Pancreas (tissue), 10 donors: ENCODE measurements around the gene ROBO1. TPM values are rescaled to one million over a fixed set of nuclear protein-coding genes. Genes with fewer than 3 reads are reported as not detected.

ENCODE experiments used
- ATAC-seq, 4 donors: fragments of 200-7000 bp; cut with Tn5 transposase; one replicate each; pipeline versions ENCODE4 v1.8.0 to v1.9.1; 2020; ENCODE audit warnings: mild to moderate bottlenecking in 4 of 4, moderate library complexity in 4 of 4
- DNase-seq, 6 donors: peaks; one replicate each; pipeline ENCODE4 v3.0.0-alpha.2; 2020
- FAIRE-seq: peaks from 2 replicates; lab custom pipeline; 2012; peaks lifted over from hg19 to GRCh38; lab: Jason Lieb, UNC
- H3K27ac ChIP-seq, 4 donors: fragments of 200-600 bp; sonication (generic); 1 replicate in 3 of 4; 2 replicates in 1 of 4; pipeline versions ENCODE4 v1.5.0 to v1.8.0; 2020
- H3K27me3 ChIP-seq, 4 donors: fragments of 200-600 bp; one replicate each; pipeline ENCODE4 v1.8.0; 2021
- H3K36me3 ChIP-seq, 3 donors: fragments of 200-600 bp; sonication (generic) in 1 of 3; one replicate each; pipeline versions ENCODE4 v1.5.0 to v1.8.0; 2020 to 2021
- H3K4me1 ChIP-seq, 3 donors: fragments of 200-600 bp; one replicate each; pipeline ENCODE4 v1.8.0; 2021
- H3K4me3 ChIP-seq, 4 donors: fragments of 200-600 bp; sonication (generic) in 2 of 4; one replicate each; pipeline versions ENCODE4 v1.5.0 to v1.8.0; 2020 to 2021
- H3K9me3 ChIP-seq, 4 donors: fragments of 200-600 bp; one replicate each; pipeline ENCODE4 v1.8.0; 2021
- WGBS, 2 donors: extraction: QIAGEN DNeasy Blood & Tissue Kit; methylation state at CpG; one replicate each; pipeline ENCODE4 v1.1.7; 2013; 5-methylcytosine and 5-hydroxymethylcytosine counted together
- intact Hi-C, 3 donors: fragments of 100-400 bp; cut with DNase I; formaldehyde crosslinking; loops; one replicate each; pipeline versions ENCODE4 v1.11.1 to v1.14.2; 2022
- polyA plus RNA-seq, 2 donors: library from polyadenylated mRNA; stranded (reverse); fragments of 200-250 nt; gene quantifications; one replicate each; pipeline ENCODE4 v1.2.3, GENCODE V29; 2013
- total RNA-seq, 6 donors: library from RNA; stranded (reverse); fragmentation: NEBNext Ultra II Directional in 4 of 6; extraction: Animal tissue kit (Norgen Biotek cat#: 25700) in 4 of 6; gene quantifications; one replicate each; pipeline versions ENCODE4 v1.2.1 to v1.2.4, GENCODE V29; 2021 to 2023
- TF ChIP-seq, protein P1 (sequence below), 4 donors: fragments of 200-600 bp; sonication (generic) in 3 of 4; IDR thresholded peaks; one replicate each; pipeline versions ENCODE4 v1.5.0 to v1.8.0; 2021; ENCODE audit warnings: antibody characterized with exemption in 4 of 4
- donor health status: healthy with polysubstance abuse.
- donor health status: DM: no; HTN: no; CAD: no; lungs with moderate emphysema.
- donor health status: DM: no; HTN: no; CAD: no.
- donor health status: control.
- donor health status: control.
- donor health status: Bipolar disorder and iron deficiency.
- donor health status: DM: yes; HTN: yes; CAD: no.
- donor health status: DM: no; HTN: no; CAD: no.
- donor health status: DM: no; HTN: no; CAD: no.
- donor health status: DM: yes; HTN: yes; CAD: no.

The ROBO1 gene
- total and polyA plus RNA-seq, 8 donors: 0.51 to 8.5 (median 2.8) TPM

GRCh38 chr3:79215286-79215685 lies 552.5 kb downstream of the ROBO1 start:
- TF ChIP-seq, protein P1, sequence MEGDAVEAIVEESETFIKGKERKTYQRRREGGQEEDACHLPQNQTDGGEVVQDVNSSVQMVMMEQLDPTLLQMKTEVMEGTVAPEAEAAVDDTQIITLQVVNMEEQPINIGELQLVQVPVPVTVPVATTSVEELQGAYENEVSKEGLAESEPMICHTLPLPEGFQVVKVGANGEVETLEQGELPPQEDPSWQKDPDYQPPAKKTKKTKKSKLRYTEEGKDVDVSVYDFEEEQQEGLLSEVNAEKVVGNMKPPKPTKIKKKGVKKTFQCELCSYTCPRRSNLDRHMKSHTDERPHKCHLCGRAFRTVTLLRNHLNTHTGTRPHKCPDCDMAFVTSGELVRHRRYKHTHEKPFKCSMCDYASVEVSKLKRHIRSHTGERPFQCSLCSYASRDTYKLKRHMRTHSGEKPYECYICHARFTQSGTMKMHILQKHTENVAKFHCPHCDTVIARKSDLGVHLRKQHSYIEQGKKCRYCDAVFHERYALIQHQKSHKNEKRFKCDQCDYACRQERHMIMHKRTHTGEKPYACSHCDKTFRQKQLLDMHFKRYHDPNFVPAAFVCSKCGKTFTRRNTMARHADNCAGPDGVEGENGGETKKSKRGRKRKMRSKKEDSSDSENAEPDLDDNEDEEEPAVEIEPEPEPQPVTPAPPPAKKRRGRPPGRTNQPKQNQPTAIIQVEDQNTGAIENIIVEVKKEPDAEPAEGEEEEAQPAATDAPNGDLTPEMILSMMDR (IDR thresholded peaks at IDR 0.05): no peak
- intact Hi-C loops: no loop called here
- DNase-seq: no peak

DNA sequence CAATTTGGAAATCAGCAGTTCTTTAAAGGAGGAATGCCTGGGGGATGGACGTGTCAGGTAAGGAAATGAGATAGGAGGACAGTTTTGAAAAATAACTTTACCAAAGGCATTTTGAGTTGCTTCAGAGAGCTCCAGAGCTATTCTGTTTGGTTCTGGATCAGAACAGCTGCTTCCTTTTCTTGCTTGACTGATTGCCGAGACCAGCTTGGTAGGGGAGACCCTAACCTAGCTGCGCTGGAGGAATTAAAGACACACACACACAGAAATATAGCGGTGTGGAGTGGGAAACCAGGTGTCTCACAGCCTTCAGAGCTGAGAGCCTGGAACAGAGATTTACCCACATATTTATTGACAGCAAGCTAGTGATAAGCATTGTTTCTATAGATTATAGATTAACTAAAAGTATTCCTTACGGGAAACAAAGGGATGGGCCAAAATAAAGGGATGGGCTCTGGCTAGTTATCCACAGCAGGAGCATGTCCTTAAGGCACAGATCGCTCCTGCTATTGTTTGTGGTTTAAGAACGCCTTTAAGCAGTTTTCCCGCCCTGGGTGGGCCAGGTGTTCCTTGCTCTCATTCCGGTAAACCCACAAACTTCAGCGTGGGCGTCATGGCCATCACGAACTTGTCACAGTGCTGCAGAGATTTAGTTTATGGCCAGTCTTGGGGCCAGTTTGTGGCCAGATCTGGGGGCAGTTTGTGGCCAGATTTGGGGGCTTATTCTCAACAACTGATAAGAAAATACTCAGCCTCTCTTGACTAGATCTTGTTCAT lies 556.0 kb downstream of the ROBO1 start:
- ATAC-seq: no peak
- intact Hi-C loops: no loop called here
- no peaks in the 10 kb centered on the region for H3K9me3 ChIP-seq
- FAIRE-seq: no peak
- H3K27me3 ChIP-seq: no peaks in the 10 kb centered on the region
- H3K4me3 ChIP-seq: no peak overlapping the region
- no peak overlapping the region for H3K27ac ChIP-seq
- H3K36me3 ChIP-seq: no peaks in the 10 kb centered on the region
- no peaks in the 10 kb centered on the region for H3K4me1 ChIP-seq
- TF ChIP-seq, protein P1 (IDR thresholded peaks at IDR 0.05): no peak
- DNase-seq: peak in 1 of 6 donors; percentile 8
- 49 to 58% methylated on average over 12 of the region's 12 CpGs for WGBS, 2 donors

More at GRCh38 chr3:79215286-79215685, 552.5 kb downstream of the ROBO1 start:
- Histone ChIP-seq H3K27me3 (no peaks in the 10 kb centered on the region), H3K9me3 (no peaks in the 10 kb centered on the region), H3K36me3 (no peaks in the 10 kb centered on the region), H3K4me3 (no peak overlapping the region), H3K27ac (no peak overlapping the region), H3K4me1 (no peaks in the 10 kb centered on the region)
- no peak for ATAC-seq
- no peak for FAIRE-seq
- WGBS, 2 donors: 27 to 30% methylated on average over 4 of the region's 4 CpGs

- DNase-seq: no peak
- WGBS, 2 donors: 71 to 83% methylated on average over 3 of the region's 3 CpGs
- intact Hi-C loops: no loop called here
- TF ChIP-seq, protein P1 (IDR thresholded peaks at IDR 0.05): no peak
- Histone ChIP-seq H3K27ac (no peak overlapping the region), H3K9me3 (no peaks in the 10 kb centered on the region), H3K4me1 (no peaks in the 10 kb centered on the region), H3K4me3 (no peak overlapping the region), H3K27me3 (no peaks in the 10 kb centered on the region), H3K36me3 (no peaks in the 10 kb centered on the region)
- no peak for ATAC-seq
- FAIRE-seq: no peak
Observed at GRCh38 chr3:79204351-79204750, 563.4 kb downstream of the ROBO1 start.

DNA sequence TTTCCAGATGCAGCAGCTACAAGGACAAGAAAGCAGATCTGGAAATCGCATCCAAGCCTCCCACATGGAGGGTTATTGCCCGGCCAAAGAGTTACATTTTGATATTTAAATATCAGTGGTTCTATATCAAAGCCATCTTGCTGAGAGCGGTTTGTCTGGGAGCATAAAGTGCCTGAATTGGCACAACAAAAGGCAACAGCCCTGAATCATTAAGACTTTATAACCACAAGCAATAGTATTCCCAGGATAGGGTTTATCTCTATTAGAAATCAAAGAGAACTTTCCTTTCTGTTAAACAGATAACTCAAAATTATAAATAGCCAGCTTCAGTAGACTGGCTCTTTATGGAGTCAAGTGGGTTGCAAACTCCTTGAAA lies 564.7 kb downstream of the ROBO1 start:
- no peak overlapping the region for H3K27ac ChIP-seq
- H3K27me3 ChIP-seq: no peaks in the 10 kb centered on the region
- H3K36me3 ChIP-seq: no peaks in the 10 kb centered on the region
- no peak for ATAC-seq
- TF ChIP-seq, protein P1 (IDR thresholded peaks at IDR 0.05): no peak
- no peaks in the 10 kb centered on the region for H3K4me1 ChIP-seq
- no peak for DNase-seq
- no peak overlapping the region for H3K4me3 ChIP-seq
- 29 to 35% methylated on average over 3 of the region's 3 CpGs for WGBS, 2 donors
- intact Hi-C loops: no loop called here
- no peaks in the 10 kb centered on the region for H3K9me3 ChIP-seq
- no peak for FAIRE-seq

- H3K9me3 ChIP-seq: no peaks in the 10 kb centered on the region
- FAIRE-seq (no peak), DNase-seq (no peak), ATAC-seq (no peak)
- H3K4me3 ChIP-seq: no peak overlapping the region
- intact Hi-C loops: no loop called here
- 59 to 63% methylated on average over 5 of the region's 5 CpGs for WGBS, 2 donors
- TF ChIP-seq, protein P1 (IDR thresholded peaks at IDR 0.05): no peak
- H3K27ac ChIP-seq: no peak overlapping the region
- no peaks in the 10 kb centered on the region for H3K27me3 ChIP-seq
- H3K36me3 ChIP-seq: no peaks in the 10 kb centered on the region
- no peaks in the 10 kb centered on the region for H3K4me1 ChIP-seq
Observed at GRCh38 chr3:79202471-79203143, 565.2 kb downstream of the ROBO1 start.
